GM19328 (cell line): ENCODE data around the gene GPRIN2.
"Not testable (repeated sequence)": the region's sequence is repeated elsewhere in the genome, so short reads cannot be mapped to it uniquely, and the experiment has no call there.

Source experiments
- ATAC-seq: cut with Tn5 transposase; IDR thresholded peaks from one replicate; pipeline ENCODE4 v1.9.1; 2021; ENCODE audit warnings: mild to moderate bottlenecking, moderate library complexity; ENCODE audit not compliant: unreplicated experiment

Gene GPRIN2

DNA sequence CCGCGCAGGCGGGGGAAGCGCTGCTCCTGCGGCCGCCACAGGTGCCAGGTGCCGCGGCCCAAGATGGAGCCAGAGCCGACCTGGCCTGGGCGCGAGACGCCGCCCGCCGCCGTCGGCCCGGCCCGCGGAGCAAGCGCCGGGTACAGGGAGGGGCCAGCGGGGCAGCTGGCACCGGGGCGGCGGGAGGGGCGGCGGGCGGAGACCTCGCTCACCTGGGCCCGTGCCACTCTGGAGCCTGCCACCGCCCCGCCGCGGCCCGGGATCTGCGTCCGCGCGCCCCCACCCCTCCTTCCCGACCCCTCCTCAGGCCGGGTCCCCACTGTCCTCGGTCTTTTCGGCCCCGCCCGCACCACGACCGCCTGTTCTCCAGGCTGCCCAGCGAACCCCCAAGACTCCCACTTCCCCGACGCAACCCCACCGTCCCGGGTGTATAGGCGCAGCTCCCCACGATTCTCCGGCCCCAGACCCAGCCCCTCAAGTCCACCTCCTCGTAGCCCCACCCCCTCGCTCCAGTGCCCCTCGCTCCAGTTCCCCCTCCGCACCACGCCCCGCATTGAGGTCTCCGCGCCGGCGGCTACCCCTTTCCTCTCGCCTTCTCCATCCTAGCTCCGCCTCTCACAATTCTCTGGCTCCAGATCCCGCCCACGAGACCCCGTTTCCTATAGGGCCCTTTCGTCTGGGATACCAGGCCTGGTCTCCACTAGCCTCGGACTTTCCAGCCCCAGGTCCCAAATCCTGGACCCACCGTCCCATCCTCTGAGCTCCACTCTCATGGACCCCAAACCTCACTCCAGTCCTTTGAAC, at the start of gene GPRIN2:
Gene GPRIN2, minus strand, starts transcription at position 144 of the 804 bp plus-strand sequence. CDS start 5,922 bp downstream, outside the sequence.
- no peak for ATAC-seq

- ATAC-seq, result not testable (repeated sequence)
Measured at GRCh38 chr10:46600516-46600915, 44.1 kb upstream of the GPRIN2 start.

DNA sequence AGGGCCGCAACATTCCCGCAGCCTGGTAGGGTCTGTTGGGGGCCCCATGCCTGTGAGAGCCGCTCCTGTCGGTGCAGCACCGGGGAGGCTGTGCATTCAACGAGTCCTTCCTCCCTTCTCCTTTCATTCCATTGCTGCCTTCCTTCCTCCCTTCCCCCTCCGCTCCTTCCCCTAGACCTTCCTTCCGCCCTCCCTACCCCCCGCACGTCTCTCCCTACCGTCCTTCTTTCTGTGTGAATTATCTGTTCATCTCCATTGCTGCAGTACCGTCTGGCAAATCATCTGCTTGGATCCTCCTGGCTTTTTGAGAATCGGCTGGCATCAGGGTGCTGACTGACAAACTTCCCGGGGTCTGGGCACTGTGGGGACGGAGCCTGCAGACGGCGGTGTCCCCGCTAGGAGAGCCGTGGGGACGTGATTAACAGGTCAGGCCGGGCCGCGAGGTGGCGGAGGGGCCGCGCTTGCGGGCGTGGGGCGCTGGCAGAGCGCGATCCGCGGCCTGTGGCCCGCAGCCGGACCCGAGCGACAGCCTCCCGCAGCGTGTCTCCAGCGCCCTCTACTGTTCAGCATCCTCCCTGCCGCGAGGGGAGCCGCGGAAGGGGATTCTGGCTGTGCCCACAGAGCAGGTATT, 41.3 kb upstream of the GPRIN2 start:
- ATAC-seq, result peak; percentile 69

GRCh38 chr10:46596570-46596969, 40.1 kb upstream of the GPRIN2 start:
- not testable (repeated sequence) for ATAC-seq

GRCh38 chr10:46594453-46595063, 38.1 kb upstream of the GPRIN2 start:
- ATAC-seq, result not testable (repeated sequence)

DNA sequence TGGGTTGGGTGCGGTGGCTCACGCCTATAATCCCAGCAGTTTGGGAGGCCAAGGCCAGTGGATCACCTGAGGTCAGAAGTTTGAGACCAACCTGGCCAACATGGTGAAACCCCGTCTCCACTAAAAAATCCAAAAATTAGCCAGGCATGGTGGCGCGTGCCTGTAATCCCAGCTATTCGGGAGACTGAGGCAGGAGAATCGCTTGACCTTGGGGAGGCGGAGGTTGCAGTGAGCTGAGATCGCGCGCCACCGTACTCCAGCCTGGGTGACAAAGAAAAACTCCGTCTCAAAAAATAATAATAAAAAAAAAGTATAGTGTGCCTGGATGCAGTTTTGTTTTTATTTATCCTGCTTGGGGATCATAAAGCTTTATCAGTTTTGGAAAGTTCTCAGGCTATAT, 36.8 kb upstream of the GPRIN2 start:
- ATAC-seq, result not testable (repeated sequence)

GRCh38 chr10:46591053-46591452, 34.6 kb upstream of the GPRIN2 start:
- ATAC-seq, result not testable (repeated sequence)

- ATAC-seq, result not testable (repeated sequence)
Measured at GRCh38 chr10:46589589-46589988, 33.1 kb upstream of the GPRIN2 start.

- not testable (repeated sequence) for ATAC-seq
Measured at GRCh38 chr10:46588221-46588620, 31.8 kb upstream of the GPRIN2 start.

- ATAC-seq, result not testable (repeated sequence)
Measured at GRCh38 chr10:46587546-46587945, 31.1 kb upstream of the GPRIN2 start.

DNA sequence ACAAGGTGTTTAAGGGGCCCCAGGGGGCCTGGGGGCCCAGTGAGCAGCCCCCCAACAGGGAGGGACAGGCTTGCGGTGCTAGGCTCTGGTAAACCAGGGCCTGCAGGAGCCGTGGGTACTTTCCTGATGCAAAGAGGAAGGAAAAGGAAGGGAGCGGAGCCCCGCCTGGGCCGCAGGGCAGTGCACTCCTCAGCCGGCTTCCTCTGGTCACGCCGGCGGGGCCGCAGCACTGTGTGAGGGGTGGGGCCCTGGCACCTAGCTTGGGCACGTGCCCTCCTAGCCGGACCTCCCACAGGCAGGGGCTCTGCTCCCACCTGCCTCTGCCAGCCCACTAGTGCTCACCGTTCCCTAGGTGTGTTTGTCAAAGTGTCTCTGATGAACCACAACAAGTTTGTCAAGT, 28.8 kb upstream of the GPRIN2 start:
- not testable (repeated sequence) for ATAC-seq

DNA sequence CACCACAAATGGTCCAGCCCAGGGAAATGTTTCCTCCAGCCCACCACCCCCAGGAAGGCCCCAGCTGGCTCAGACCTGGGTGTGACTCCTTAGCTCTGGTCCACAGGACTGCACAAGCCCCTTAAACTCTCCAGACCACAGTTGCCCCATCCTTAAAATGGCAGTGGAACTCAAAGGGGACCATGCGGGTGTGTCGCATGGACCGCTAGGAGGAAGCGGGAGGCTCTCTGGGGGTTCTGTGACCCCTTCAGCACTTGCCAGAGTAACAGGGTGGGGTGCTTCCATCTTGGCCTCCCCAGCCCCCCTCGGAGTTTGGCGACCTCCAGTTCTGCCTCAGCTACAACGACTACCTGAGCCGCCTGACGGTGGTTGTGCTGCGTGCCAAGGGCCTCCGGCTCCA, 27.7 kb upstream of the GPRIN2 start:
- ATAC-seq, result not testable (repeated sequence)

DNA sequence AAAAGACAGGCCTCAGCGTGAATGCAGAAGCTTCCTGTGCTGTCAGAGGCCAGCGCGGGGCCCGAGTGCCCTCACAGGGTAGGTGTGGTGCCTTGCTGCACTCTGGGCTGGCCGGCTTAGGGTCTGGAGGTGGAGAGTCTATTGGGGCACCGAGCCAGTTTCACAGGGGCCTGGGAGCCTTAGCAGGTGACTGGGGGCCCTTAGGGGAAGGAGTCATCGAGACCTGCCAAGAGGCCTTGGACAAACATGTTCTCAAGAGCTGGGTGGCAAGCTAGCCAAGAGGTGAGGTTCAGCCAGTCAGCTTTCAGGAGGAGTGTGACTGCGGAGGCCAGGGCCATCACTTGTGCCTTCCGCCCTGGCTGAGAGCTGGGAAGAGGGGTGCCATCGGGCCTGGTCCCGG, 26.1 kb upstream of the GPRIN2 start:
- ATAC-seq, result not testable (repeated sequence)

- not testable (repeated sequence) for ATAC-seq
Measured at GRCh38 chr10:46581997-46582396, 25.5 kb upstream of the GPRIN2 start.

- not testable (repeated sequence) for ATAC-seq
Measured at GRCh38 chr10:46579378-46579777, 22.9 kb upstream of the GPRIN2 start.

- not testable (repeated sequence) for ATAC-seq
Measured at GRCh38 chr10:46578474-46579178, 22.2 kb upstream of the GPRIN2 start, which contains the start of gene SYT15. SYT15 (plus strand) TSS chr10:46579128; CDS start chr10:46579169, 41 bp downstream.

DNA sequence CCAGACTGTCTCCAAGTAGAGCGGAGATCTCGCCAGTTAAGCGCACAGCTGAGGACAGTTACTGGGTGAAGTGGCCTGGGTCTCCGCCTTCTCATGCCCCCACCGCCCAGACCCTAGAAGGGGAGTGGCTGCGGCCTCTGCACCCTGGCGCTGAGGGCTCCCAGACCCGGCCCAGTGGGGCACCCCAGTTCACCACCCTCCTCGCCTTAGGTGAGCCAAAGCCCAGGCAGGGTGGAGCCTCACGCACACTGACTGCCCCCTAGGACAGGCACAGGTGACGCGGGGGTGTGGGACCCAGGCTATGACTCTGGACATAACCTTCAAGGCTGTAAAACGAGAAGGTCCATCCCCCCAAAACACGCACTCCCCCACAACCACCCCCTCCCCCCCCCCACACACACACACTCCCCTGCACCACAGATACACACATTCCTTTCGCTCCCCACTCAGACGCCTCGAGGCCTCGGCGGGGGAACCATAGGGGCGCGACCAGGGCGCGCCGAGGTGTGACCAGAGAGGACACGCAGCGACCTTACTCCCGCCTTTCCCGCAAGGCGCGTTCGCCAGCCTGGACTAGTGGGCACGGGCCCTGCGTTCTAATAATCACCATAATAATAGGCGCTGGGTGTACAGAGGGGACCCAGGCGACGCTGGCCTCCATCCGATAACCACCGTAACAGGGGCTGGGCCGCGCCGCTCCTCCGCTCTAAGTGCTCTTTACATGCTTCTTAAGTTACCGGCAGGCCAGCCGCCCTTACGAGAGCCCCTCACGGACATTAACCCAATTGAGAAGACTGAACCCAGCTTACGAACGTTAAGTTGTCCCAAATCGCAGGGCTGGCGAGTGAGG, 21.4 kb upstream of the GPRIN2 start:
- not testable (repeated sequence) for ATAC-seq

DNA sequence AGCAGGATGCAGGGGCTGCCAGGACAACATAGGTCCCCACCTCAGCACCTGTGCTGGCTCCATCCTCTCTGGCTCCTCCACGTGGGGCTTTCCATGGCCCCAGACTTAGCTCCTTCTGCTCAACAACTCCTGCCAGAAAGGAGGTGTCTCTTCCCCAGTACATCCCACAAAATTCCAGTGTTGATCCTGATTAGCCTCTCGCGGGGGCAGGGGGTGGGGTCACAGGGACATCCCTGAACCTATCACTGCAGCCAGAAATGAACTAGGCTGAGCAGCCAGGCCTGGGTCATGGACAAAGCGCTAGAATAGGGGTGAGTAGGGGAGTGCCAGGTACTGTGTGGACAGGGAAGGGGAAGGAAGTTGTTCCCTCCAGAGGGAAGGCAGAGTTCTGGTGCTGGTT, 17.4 kb upstream of the GPRIN2 start:
- ATAC-seq, result not testable (repeated sequence)

DNA sequence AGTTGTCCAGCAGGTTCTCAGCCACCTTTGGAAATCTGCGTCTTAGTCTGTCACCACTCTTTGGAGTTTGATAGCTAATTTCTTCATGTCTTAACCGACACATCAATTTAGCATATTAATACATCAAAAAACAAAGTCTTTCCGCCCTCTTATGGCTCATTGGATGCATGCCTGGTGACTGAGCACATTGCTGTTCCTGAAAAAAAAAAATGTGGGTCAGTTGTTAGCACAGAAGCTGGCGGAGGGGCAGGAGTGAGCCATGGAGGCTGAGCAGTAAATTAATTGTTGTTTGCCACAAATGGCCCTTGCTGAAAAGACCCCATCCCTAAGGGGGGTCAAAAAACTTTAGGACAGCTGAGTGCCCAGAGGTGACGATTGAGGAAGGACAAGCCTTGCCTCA, 16.9 kb upstream of the GPRIN2 start:
- not testable (repeated sequence) for ATAC-seq

DNA sequence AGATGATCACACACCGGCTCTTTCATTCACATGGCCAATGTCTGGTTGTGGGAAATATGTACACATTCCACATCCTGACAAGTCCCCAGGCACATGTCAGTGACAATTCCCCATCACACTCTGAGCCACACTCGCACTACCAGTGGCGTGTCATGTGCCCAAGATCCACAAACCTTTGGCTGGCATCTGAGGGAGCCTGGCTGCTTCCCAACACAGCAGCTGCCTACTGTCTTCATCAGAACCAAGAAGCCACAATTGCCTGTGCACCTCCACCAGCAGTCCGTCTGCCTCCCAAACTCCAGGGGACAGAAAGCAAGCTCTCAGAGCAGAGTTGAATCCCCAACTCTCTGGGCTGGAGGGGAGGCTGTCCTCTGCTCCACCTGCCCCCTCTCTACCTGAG, 16.3 kb upstream of the GPRIN2 start:
- not testable (repeated sequence) for ATAC-seq
